Measurements from ENCODE around the gene KCNJ6.
A peak's percentile ranks its signal among the peaks of the same experiment; 100 is the strongest.

The KCNJ6 gene

GRCh38 chr21:37903396-37903795, 12.9 kb downstream of the KCNJ6 start:
- DNase-seq = no peak

GRCh38 chr21:37899146-37899545, 17.1 kb downstream of the KCNJ6 start:
- DNase-seq = no peak

GRCh38 chr21:37896788-37897187, 19.5 kb downstream of the KCNJ6 start:
- no peak for DNase-seq

GRCh38 chr21:37891972-37892371, 24.3 kb downstream of the KCNJ6 start:
- DNase-seq = no peak

- DNase-seq = no peak
These were observed 27.6 kb downstream of the KCNJ6 start for GRCh38 chr21:37888659-37889058.

- no peak for DNase-seq
These were observed 29.4 kb downstream of the KCNJ6 start for GRCh38 chr21:37886726-37887299.

GRCh38 chr21:37886120-37886519, 30.1 kb downstream of the KCNJ6 start:
- no peak for DNase-seq

GRCh38 chr21:37878946-37879660, 37.2 kb downstream of the KCNJ6 start:
- DNase-seq = no peak

- peak in 1 of 2 experiments; percentile 19 for DNase-seq
These were observed 38.2 kb downstream of the KCNJ6 start for GRCh38 chr21:37877888-37878684.

GRCh38 chr21:37877171-37877570, 39.1 kb downstream of the KCNJ6 start:
- DNase-seq = no peak

- no peak for DNase-seq
These were observed 39.7 kb downstream of the KCNJ6 start for GRCh38 chr21:37876561-37876960.

GRCh38 chr21:37874904-37875780, 41.1 kb downstream of the KCNJ6 start:
- no peak for DNase-seq

GRCh38 chr21:37874481-37874880, 41.8 kb downstream of the KCNJ6 start:
- DNase-seq = no peak

- no peak for DNase-seq
These were observed 42.6 kb downstream of the KCNJ6 start for GRCh38 chr21:37873655-37874054.

GRCh38 chr21:37871121-37871862, 45.0 kb downstream of the KCNJ6 start:
- DNase-seq = no peak

GRCh38 chr21:37870221-37870620, 46.0 kb downstream of the KCNJ6 start:
- no peak for DNase-seq

- DNase-seq = no peak
These were observed 46.6 kb downstream of the KCNJ6 start for GRCh38 chr21:37869661-37870060.

- no peak for DNase-seq
These were observed 47.6 kb downstream of the KCNJ6 start for GRCh38 chr21:37868446-37869295.

GRCh38 chr21:37866027-37866426, 50.2 kb downstream of the KCNJ6 start:
- DNase-seq = no peak

GRCh38 chr21:37865156-37865555, 51.1 kb downstream of the KCNJ6 start:
- no peak for DNase-seq

GRCh38 chr21:37863842-37864241, 52.4 kb downstream of the KCNJ6 start:
- DNase-seq = no peak

Measured in activated T-cell treated with anti-CD3 and anti-CD28 coated beads, Interleukin-2, amount 50 U/mL, for 48 hours (primary cell).